ENCODE results near the gene CFAP43. TPM values are rescaled to one million over a fixed set of nuclear protein-coding genes. Genes with fewer than 3 reads are reported as not detected.
A peak's percentile ranks its signal among the peaks of the same experiment; 100 is the strongest.

The CFAP43 gene
- total RNA-seq, 2 experiments from 2014 or later = not detected

DNA sequence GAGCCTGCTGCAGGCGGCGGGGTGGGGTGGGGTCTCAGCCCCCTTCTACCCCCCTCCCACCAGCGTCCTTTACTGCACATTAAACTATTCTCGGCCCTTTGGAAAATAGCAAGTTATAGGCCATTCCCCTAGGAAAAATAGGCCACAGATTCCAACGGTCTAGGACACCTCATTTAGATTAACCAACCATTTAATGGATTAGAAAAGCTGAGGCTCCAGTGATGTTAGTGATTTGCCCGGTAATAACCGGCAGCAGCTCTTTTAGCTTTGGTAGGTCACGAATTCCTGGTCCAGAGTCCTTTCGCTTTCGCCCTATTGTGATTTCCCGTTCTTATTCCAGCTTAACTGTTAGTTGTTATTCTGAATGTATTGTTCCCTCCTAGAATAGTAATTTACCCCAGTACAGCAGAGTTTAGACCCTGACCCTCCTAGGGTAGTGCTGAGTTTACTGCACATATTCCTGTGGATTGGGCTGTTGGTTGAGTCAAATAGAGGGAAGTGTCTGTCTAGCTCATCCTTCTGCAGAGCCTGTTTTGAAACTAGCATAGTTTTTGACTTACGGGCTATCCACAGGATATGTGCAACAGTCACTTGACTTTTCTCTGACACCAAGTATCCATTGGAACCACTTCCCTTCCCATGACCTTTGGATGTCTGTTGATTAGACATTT lies 23.3 kb upstream of the CFAP43 start:
- Histone ChIP-seq H3K79me2 (ENCODE audit: insufficient read depth, low read depth, low read length) (peaks cover 23% of the 10 kb centered on the region; the same call in 1 of the 2 replicates), H3K36me3 (ENCODE audit: insufficient read depth, low read length) (peaks cover 27% of the 10 kb centered on the region), H3K9me3 (ENCODE audit: low read length) (no peaks in the 10 kb centered on the region), H2AFZ (ENCODE audit: low read length) (peak overlapping the region; percentile 72; the same call in 1 of the 2 replicates), H3K9me2 (ENCODE audit: insufficient read depth, low read length) (no peaks in the 10 kb centered on the region), H4K20me1 (ENCODE audit: insufficient read depth, low read length) (no peaks in the 10 kb centered on the region; the same call in 1 of the 2 replicates), H3K4me2 (ENCODE audit: low read length) (peak overlapping the region; percentile 75), H3K27ac (ENCODE audit: low read depth, low read length, poor library complexity, severe bottlenecking) (peak overlapping the region; percentile 14), H3K4me3 (ENCODE audit: low read depth, low read length, poor library complexity, severe bottlenecking) (peak overlapping the region; percentile 76), H3K4me1 (ENCODE audit: insufficient read depth, low read length, poor library complexity, severe bottlenecking) (peaks cover 14% of the 10 kb centered on the region)
- BruUV-seq (replicated peaks) = no TSS peak
- intact Hi-C loops (cut with micrococcal nuclease; ENCODE audit: unreplicated experiment) = no loop called here
- no peak for TF ChIP-seq EZH2phosphoT487 (IDR thresholded peaks at IDR 0.05; ENCODE audit: borderline replicate concordance, low read depth, low read length)
- TF ChIP-seq, protein P1, sequence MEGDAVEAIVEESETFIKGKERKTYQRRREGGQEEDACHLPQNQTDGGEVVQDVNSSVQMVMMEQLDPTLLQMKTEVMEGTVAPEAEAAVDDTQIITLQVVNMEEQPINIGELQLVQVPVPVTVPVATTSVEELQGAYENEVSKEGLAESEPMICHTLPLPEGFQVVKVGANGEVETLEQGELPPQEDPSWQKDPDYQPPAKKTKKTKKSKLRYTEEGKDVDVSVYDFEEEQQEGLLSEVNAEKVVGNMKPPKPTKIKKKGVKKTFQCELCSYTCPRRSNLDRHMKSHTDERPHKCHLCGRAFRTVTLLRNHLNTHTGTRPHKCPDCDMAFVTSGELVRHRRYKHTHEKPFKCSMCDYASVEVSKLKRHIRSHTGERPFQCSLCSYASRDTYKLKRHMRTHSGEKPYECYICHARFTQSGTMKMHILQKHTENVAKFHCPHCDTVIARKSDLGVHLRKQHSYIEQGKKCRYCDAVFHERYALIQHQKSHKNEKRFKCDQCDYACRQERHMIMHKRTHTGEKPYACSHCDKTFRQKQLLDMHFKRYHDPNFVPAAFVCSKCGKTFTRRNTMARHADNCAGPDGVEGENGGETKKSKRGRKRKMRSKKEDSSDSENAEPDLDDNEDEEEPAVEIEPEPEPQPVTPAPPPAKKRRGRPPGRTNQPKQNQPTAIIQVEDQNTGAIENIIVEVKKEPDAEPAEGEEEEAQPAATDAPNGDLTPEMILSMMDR (conservative IDR thresholded peaks at IDR 0.05; ENCODE audit: low read length) = no peak
- CTCF ChIA-PET (ENCODE audit: unreplicated experiment) = no interaction called here
- POLR2A ChIA-PET = no interaction called here
- DNase-seq (ENCODE audit: low spot score) = peak; percentile 20

DNA sequence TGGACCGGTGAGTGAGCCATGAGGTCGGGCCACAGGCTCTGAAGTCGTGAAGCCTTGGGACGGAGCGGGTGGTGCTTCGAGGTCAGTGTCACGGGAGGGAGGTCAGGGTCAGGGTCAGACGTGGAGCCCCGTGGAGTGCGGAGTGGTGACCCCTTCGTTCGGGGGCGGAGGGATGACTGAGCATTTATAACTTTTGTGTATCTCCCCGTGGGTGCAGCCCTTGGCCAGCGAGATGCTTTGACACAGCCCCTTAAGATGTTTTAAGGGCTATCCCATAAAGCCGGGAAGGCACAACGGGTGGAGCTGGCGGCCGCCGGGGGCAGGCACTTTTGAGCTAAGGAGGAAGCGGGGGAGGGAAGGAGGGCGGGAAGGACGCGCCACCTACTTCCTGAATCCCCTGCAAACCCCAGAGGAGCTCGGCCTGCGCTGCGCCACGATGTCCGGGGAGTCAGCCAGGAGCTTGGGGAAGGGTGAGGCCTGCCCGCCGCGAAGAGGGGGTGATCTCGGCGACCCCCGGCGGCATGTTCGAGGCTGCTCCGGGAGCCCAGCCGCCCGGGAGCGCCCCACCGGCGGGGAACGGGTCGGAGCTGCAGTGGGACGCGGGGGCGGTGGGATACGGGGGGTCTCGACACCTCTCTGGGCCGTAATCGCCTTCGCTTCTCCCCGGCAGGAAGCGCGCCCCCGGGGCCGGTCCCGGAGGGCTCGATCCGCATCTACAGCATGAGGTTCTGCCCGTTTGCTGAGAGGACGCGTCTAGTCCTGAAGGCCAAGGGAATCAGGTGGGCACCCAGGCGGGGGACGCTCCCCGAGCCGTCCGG lies 22.5 kb upstream of the CFAP43 start, which contains the start of gene GSTO1:
TSS of gene GSTO1 (plus strand) at position 400 of the 818 bp plus-strand sequence. CDS start at position 437, 37 bp downstream.
- Histone ChIP-seq H3K79me2 (ENCODE audit: insufficient read depth, low read depth, low read length) (peaks cover 23% of the 10 kb centered on the region; the same call in 1 of the 2 replicates), H3K36me3 (ENCODE audit: insufficient read depth, low read length) (peaks cover 24% of the 10 kb centered on the region), H3K4me1 (ENCODE audit: insufficient read depth, low read length, poor library complexity, severe bottlenecking) (peaks cover 14% of the 10 kb centered on the region), H3K4me3 (ENCODE audit: low read depth, low read length, poor library complexity, severe bottlenecking) (peak within 1 kb of the TSS; percentile 76), H4K20me1 (ENCODE audit: insufficient read depth, low read length) (no peaks in the 10 kb centered on the region; the same call in 1 of the 2 replicates), H3K27ac (ENCODE audit: low read depth, low read length, poor library complexity, severe bottlenecking) (peak within 1 kb of the TSS; percentile 14), H2AFZ (ENCODE audit: low read length) (peak within 1 kb of the TSS; percentile 72), H3K9me3 (ENCODE audit: low read length) (no peaks in the 10 kb centered on the region), H3K4me2 (ENCODE audit: low read length) (peak within 1 kb of the TSS; percentile 75), H3K9me2 (ENCODE audit: insufficient read depth, low read length) (no peaks in the 10 kb centered on the region)
- CTCF ChIA-PET (ENCODE audit: unreplicated experiment) = no interaction called here
- POLR2A ChIA-PET = no interaction called here
- BruUV-seq (replicated peaks) = no TSS peak
- DNase-seq (ENCODE audit: low spot score) = peak; percentile 54
- no peak for TF ChIP-seq EZH2phosphoT487 (IDR thresholded peaks at IDR 0.05; ENCODE audit: borderline replicate concordance, low read depth, low read length)
- TF ChIP-seq, protein P1 (conservative IDR thresholded peaks at IDR 0.05; ENCODE audit: low read length) = no peak
- intact Hi-C loops (cut with micrococcal nuclease; ENCODE audit: unreplicated experiment) = no loop called here

Data from OCI-LY7 (cell line).